IMR-90 (cell line): ENCODE results near the gene KRTAP12-3. TPM values are rescaled to one million over a fixed set of nuclear protein-coding genes. Genes with fewer than 3 reads are reported as not detected.

Source experiments
- ATAC-seq: fragments of 200-7000 bp; cut with Tn5 transposase; 2 replicates; pipeline ENCODE4 v1.9.1; 2020; ENCODE audit warnings: low read depth, mild to moderate bottlenecking, moderate library complexity
- BruUV-seq: library from RNA; stranded (reverse); fragments of 400-500 nt; replicated peaks from 2 replicates; lab custom pipeline; 2021; lab: Mats Ljungman, UMichigan
- CTCF ChIA-PET: fragments of 300-600 bp; formaldehyde crosslinking; extraction: SDS; loops from one replicate; lab custom pipeline; 2021; ENCODE audit warnings: antibody characterized with exemption; lab: Yijun Ruan, JAX
- POLR2A ChIA-PET: fragments of 300-600 bp; sonication (Branson Sonifier 250); formaldehyde crosslinking; loops from one replicate; lab custom pipeline; 2022; ENCODE audit warnings: antibody characterized with exemption; ENCODE audit not compliant: unreplicated experiment; lab: Charles Lee
- DNase-seq: peaks from one replicate; pipeline ENCODE4 v3.0.0; 2013
- H2AFZ ChIP-seq: replicated peaks from 2 replicates; pipeline ENCODE3; 2013; ENCODE audit warnings: low read length, mild to moderate bottlenecking; ENCODE audit not compliant: poor library complexity
- H2AK5ac ChIP-seq: 2 replicates; pipeline ENCODE4 v1.6.1; 2013; ENCODE audit warnings: low read depth, low read length, inconsistent platforms
- H2AK9ac ChIP-seq: replicated peaks from 2 replicates; pipeline ENCODE3; 2013; ENCODE audit warnings: mild to moderate bottlenecking, low read depth, low read length, moderate library complexity; ENCODE audit not compliant: poor library complexity
- H2BK120ac ChIP-seq: 2 replicates; pipeline ENCODE4 v1.6.1; 2013; ENCODE audit warnings: low read depth, low read length, inconsistent platforms
- H2BK15ac ChIP-seq: 3 replicates; pipeline ENCODE4 v1.6.1; 2013; ENCODE audit warnings: low read depth, low read length, inconsistent platforms
- H2BK20ac ChIP-seq: 2 replicates; pipeline ENCODE4 v1.6.1; 2013; ENCODE audit warnings: low read depth, mild to moderate bottlenecking, inconsistent platforms, low read length, moderate library complexity
- H2BK5ac ChIP-seq: 2 replicates; pipeline ENCODE4 v1.6.1; 2013; ENCODE audit warnings: mild to moderate bottlenecking, low read depth, low read length, inconsistent platforms; ENCODE audit not compliant: poor library complexity, severe bottlenecking
- H3K14ac ChIP-seq: replicated peaks from 2 replicates; pipeline ENCODE4 v1.6.1; 2013; ENCODE audit warnings: low read depth, low read length, inconsistent platforms
- H3K18ac ChIP-seq: 2 replicates; pipeline ENCODE4 v1.6.1; 2013; ENCODE audit warnings: low read depth, low read length, control low read depth
- H3K23ac ChIP-seq: 2 replicates; pipeline ENCODE4 v1.6.1; 2013; ENCODE audit warnings: low read depth, low read length, inconsistent platforms
- H3K27ac ChIP-seq: 2 replicates; pipeline ENCODE4 v1.5.1; 2013; ENCODE audit warnings: mild to moderate bottlenecking, control low read depth, low read length; ENCODE audit not compliant: insufficient read depth
- H3K27me3 ChIP-seq: 2 replicates; pipeline ENCODE4 v1.6.1; 2013; ENCODE audit warnings: low read length; ENCODE audit not compliant: control insufficient read depth, insufficient read depth
- H3K36me3 ChIP-seq: 2 replicates; pipeline ENCODE4 v1.6.1; 2013; ENCODE audit warnings: low read length, mixed read lengths; ENCODE audit not compliant: control insufficient read depth, insufficient read depth
- H3K4ac ChIP-seq: 2 replicates; pipeline ENCODE4 v1.6.1; 2013; ENCODE audit warnings: low read depth, low read length, inconsistent platforms
- H3K4me1 ChIP-seq: 2 replicates; pipeline ENCODE4 v1.6.1; 2013; ENCODE audit warnings: low read length, mixed read lengths; ENCODE audit not compliant: control insufficient read depth, insufficient read depth
- H3K4me2 ChIP-seq: 2 replicates; pipeline ENCODE4 v1.6.1; 2013; ENCODE audit warnings: low read depth, mild to moderate bottlenecking, control low read depth, low read length, moderate library complexity
- H3K4me3 ChIP-seq: 2 replicates; pipeline ENCODE4 v1.5.1; 2013; ENCODE audit warnings: low read depth, mild to moderate bottlenecking, control low read depth, low read length, moderate library complexity; ENCODE audit not compliant: insufficient read depth
- H3K56ac ChIP-seq: 2 replicates; pipeline ENCODE4 v1.6.1; 2013; ENCODE audit warnings: low read length, inconsistent platforms; ENCODE audit not compliant: insufficient read depth; ENCODE audit errors: extremely low read depth
- H3K79me1 ChIP-seq, 2 experiments: 2 replicates each; pipeline ENCODE4 v1.6.1; 2013; ENCODE audit warnings: low read length in 2 of 2, inconsistent platforms in 1 of 2, low read depth in 1 of 2
- H3K9ac ChIP-seq: 2 replicates; pipeline ENCODE4 v1.6.1; 2013; ENCODE audit warnings: low read depth, low read length, control low read depth
- H3K9me1 ChIP-seq: 2 replicates; pipeline ENCODE4 v1.6.1; 2013; ENCODE audit warnings: low read length, inconsistent platforms; ENCODE audit not compliant: insufficient read depth
- H3K9me3 ChIP-seq: 2 replicates; pipeline ENCODE4 v1.6.1; 2013; ENCODE audit warnings: low read length; ENCODE audit not compliant: control insufficient read depth, insufficient read depth
- H4K20me1 ChIP-seq: 2 replicates; pipeline ENCODE4 v1.6.1; 2013; ENCODE audit warnings: low read length, inconsistent platforms; ENCODE audit not compliant: insufficient read depth
- H4K5ac ChIP-seq: 2 replicates; pipeline ENCODE4 v1.6.1; 2013; ENCODE audit warnings: mild to moderate bottlenecking, low read depth, low read length, control low read depth
- H4K8ac ChIP-seq, 2 experiments: 2 replicates each; pipeline ENCODE4 v1.6.1; 2013; ENCODE audit warnings: low read depth in 2 of 2, low read length in 2 of 2, control low read depth in 1 of 2, inconsistent platforms in 1 of 2
- H4K91ac ChIP-seq: 2 replicates; pipeline ENCODE4 v1.6.1; 2013; ENCODE audit warnings: low read depth, low read length, inconsistent platforms; ENCODE audit not compliant: insufficient read depth
- BHLHE40 ChIP-seq: fragments of 150-350 bp; IDR thresholded peaks from 2 replicates; pipeline ENCODE4 v1.6.1; 2016; ENCODE audit warnings: mild to moderate bottlenecking, low read depth, low read length
- CEBPB ChIP-seq: IDR thresholded peaks from 2 replicates; pipeline ENCODE4 v1.6.1; 2012; ENCODE audit warnings: low read depth, low read length, improper control_type of control experiment
- CTCF ChIP-seq: conservative IDR thresholded peaks from 2 replicates; pipeline ENCODE4 v1.5.1; 2012; ENCODE audit warnings: mild to moderate bottlenecking, low read depth, low read length, improper control_type of control experiment
- ELK1 ChIP-seq: fragments of 150-350 bp; IDR thresholded peaks from 2 replicates; pipeline ENCODE4 v1.6.1; 2016; ENCODE audit warnings: low read depth, mild to moderate bottlenecking, low read length, moderate library complexity, borderline replicate concordance
- FOS ChIP-seq: fragments of 150-350 bp; IDR thresholded peaks from 2 replicates; pipeline ENCODE4 v1.6.1; 2016; ENCODE audit warnings: low read depth, low read length
- MAFK ChIP-seq: IDR thresholded peaks from 2 replicates; pipeline ENCODE4 v1.6.1; 2012; ENCODE audit warnings: low read depth, low read length, improper control_type of control experiment
- MAZ ChIP-seq: IDR thresholded peaks from 2 replicates; pipeline ENCODE4 v1.6.1; 2012; ENCODE audit warnings: low read depth, mild to moderate bottlenecking, low read length, improper control_type of control experiment, moderate library complexity, borderline replicate concordance
- MXI1 ChIP-seq: IDR thresholded peaks from 2 replicates; pipeline ENCODE4 v1.6.1; 2012; ENCODE audit warnings: low read depth, mild to moderate bottlenecking, low read length, moderate library complexity, borderline replicate concordance
- NFE2L2 ChIP-seq: fragments of 150-350 bp; IDR thresholded peaks from 2 replicates; pipeline ENCODE4 v1.6.1; 2016; ENCODE audit warnings: low read depth, mild to moderate bottlenecking, low read length
- POLR2A ChIP-seq: IDR thresholded peaks from 2 replicates; pipeline ENCODE4 v1.6.1; 2012; ENCODE audit warnings: mild to moderate bottlenecking, low read depth, low read length
- RAD21 ChIP-seq: IDR thresholded peaks from 2 replicates; pipeline ENCODE4 v1.6.1; 2012; ENCODE audit warnings: low read length, improper control_type of control experiment
- RFX5 ChIP-seq: IDR thresholded peaks from 2 replicates; pipeline ENCODE4 v1.8.0; 2012; ENCODE audit warnings: low read depth, mild to moderate bottlenecking, low read length, moderate library complexity
- SMC3 ChIP-seq: fragments of 150-350 bp; IDR thresholded peaks from 2 replicates; pipeline ENCODE4 v1.6.1; 2016; ENCODE audit warnings: low read depth, mild to moderate bottlenecking, antibody characterized with exemption, low read length, moderate library complexity
- USF2 ChIP-seq: fragments of 150-350 bp; IDR thresholded peaks from 2 replicates; pipeline ENCODE4 v1.6.1; 2017; ENCODE audit warnings: mild to moderate bottlenecking, antibody characterized with exemption, low read length, low read depth
- WGBS, 2 experiments: methylation state at CpG; one replicate each; pipeline versions ENCODE4 v1.1.5 to v1.1.7; 2013; ENCODE audit warnings: missing lambda C conversion rate in 2 of 2; ENCODE audit not compliant: insufficient read length in 1 of 2; ENCODE audit errors: extremely low coverage in 2 of 2; 5-methylcytosine and 5-hydroxymethylcytosine counted together
- dilution Hi-C: fragments of 300-500 bp; cut with HindIII; formaldehyde crosslinking; loops from one replicate; pipeline ENCODE4 v1.14.3; 2018; ENCODE audit warnings: low sequenced_read_pairs; ENCODE audit not compliant: unreplicated experiment
- in situ Hi-C: fragments of 300-500 bp; cut with MboI; formaldehyde crosslinking; loops from 3 replicates; pipeline ENCODE4 v1.14.3; 2019; ENCODE audit warnings: low sequenced_read_pairs, inconsistent platforms, mixed read lengths
- intact Hi-C: fragments of 100-400 bp; cut with micrococcal nuclease; formaldehyde crosslinking; loops from 2 replicates; pipeline ENCODE4 v1.10.0; 2022
- polyA plus RNA-seq, 3 experiments: library from polyadenylated mRNA; depleted of rRNA; stranded (reverse); fragments of >200 nt; gene quantifications; 2 replicates each; pipeline ENCODE4 v1.2.3, GENCODE V29; 2012; ENCODE audit warnings: low replicate concordance in 1 of 3
- total RNA-seq: library from RNA; depleted of rRNA; stranded (reverse); fragments of >200 nt; gene quantifications from 2 replicates; pipeline ENCODE4 v1.2.3, GENCODE V29; 2012

Gene KRTAP12-3
- total and polyA plus RNA-seq, 2 of the 4 experiments (the other 2 are of a cell fraction), result not detected

GRCh38 chr21:44617071-44617501 lies 40.6 kb upstream of the KRTAP12-3 start:
- Histone ChIP-seq H3K79me1 (no peaks in the 10 kb centered on the region), H4K91ac (no peak overlapping the region), H3K4me3 (no peak overlapping the region), H3K36me3 (no peaks in the 10 kb centered on the region), H2BK5ac (no peak overlapping the region), H2BK20ac (no peak overlapping the region), H4K20me1 (no peaks in the 10 kb centered on the region), H3K18ac (no peak overlapping the region), H3K27ac (no peak overlapping the region), H2BK120ac (no peak overlapping the region), H3K4me2 (no peak overlapping the region), H4K8ac (no peak overlapping the region), H3K14ac (no peak overlapping the region), H3K27me3 (peaks cover 3% of the 10 kb centered on the region; the same call in 1 of the 2 replicates), H3K9me3 (peaks cover 8% of the 10 kb centered on the region; the same call in 1 of the 2 replicates), H2AFZ (no peak overlapping the region), H2BK15ac (no peak overlapping the region), H2AK9ac (no peak overlapping the region), H4K5ac (no peak overlapping the region), H3K4me1 (no peaks in the 10 kb centered on the region), H3K4ac (no peak overlapping the region), H3K9me1 (no peaks in the 10 kb centered on the region), H3K56ac (no peak overlapping the region), H3K9ac (no peak overlapping the region), H3K23ac (no peak overlapping the region), H2AK5ac (no peak overlapping the region)
- ATAC-seq, result no peak
- TF ChIP-seq CTCF, result no peak
- TF ChIP-seq SMC3, result no peak
- no peak for TF ChIP-seq MAZ
- TF ChIP-seq ELK1, result no peak
- TF ChIP-seq USF2, result no peak
- TF ChIP-seq POLR2A, result no peak
- TF ChIP-seq MXI1, result no peak
- TF ChIP-seq CEBPB, result no peak
- TF ChIP-seq RAD21, result no peak
- TF ChIP-seq NFE2L2, result no peak
- TF ChIP-seq FOS, result no peak
- no peak for TF ChIP-seq BHLHE40
- no peak for TF ChIP-seq MAFK
- no peak for TF ChIP-seq RFX5
- in situ Hi-C loops, result no loop called here
- no TSS peak for BruUV-seq
- dilution Hi-C loops, result no loop called here
- CTCF ChIA-PET, result no interaction called here
- intact Hi-C loops, result no loop called here
- WGBS, 2 experiments, result 46% methylated on average over 3 of the region's 8 CpGs; no CpG with 5 or more reads in 1 of the 2 experiments
- POLR2A ChIA-PET, result no interaction called here
- no peak for DNase-seq
